ENCODE data around the gene ARHGAP31. TPM values are rescaled to one million over a fixed set of nuclear protein-coding genes. Genes with fewer than 3 reads are reported as not detected.
A peak's percentile ranks its signal among the peaks of the same experiment; 100 is the strongest.
"Not testable (repeated sequence)": the region's sequence is repeated elsewhere in the genome, so short reads cannot be mapped to it uniquely, and the experiment has no call there.

Gene ARHGAP31
- total RNA-seq, 4 donors from 2014 or later, result 40.0 to 78.9 (median 55.0) TPM

- Histone ChIP-seq H3K9me3 (no peaks in the 10 kb centered on the region), H3K36me3 (no peaks in the 10 kb centered on the region), H3K27ac (peak overlapping the region; percentile 27 to 75 (median 27)), H3K4me1 (peaks cover 55 to 56% of the 10 kb centered on the region in 2 donors), H3K27me3 (no peaks in the 10 kb centered on the region), H3K4me3 (replicated peaks in 1 of 3) (no peak overlapping the region)
- WGBS, 2 donors, result 67 to 72% methylated on average over 6 of the region's 6 CpGs
- TF ChIP-seq POLR2A (IDR thresholded peaks at IDR 0.05), result no peak
- TF ChIP-seq, protein P1, sequence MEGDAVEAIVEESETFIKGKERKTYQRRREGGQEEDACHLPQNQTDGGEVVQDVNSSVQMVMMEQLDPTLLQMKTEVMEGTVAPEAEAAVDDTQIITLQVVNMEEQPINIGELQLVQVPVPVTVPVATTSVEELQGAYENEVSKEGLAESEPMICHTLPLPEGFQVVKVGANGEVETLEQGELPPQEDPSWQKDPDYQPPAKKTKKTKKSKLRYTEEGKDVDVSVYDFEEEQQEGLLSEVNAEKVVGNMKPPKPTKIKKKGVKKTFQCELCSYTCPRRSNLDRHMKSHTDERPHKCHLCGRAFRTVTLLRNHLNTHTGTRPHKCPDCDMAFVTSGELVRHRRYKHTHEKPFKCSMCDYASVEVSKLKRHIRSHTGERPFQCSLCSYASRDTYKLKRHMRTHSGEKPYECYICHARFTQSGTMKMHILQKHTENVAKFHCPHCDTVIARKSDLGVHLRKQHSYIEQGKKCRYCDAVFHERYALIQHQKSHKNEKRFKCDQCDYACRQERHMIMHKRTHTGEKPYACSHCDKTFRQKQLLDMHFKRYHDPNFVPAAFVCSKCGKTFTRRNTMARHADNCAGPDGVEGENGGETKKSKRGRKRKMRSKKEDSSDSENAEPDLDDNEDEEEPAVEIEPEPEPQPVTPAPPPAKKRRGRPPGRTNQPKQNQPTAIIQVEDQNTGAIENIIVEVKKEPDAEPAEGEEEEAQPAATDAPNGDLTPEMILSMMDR (IDR thresholded peaks at IDR 0.05), result peak in 5 of 6 experiments; percentile 18 to 61 (median 41)
- no peak for DNase-seq
- intact Hi-C loops (cut with DNase I), result loop anchor here (10.0 kb wide), 1 partner anchor 78 kb away; no protein-coding TSS in a partner anchor
Measured at GRCh38 chr3:119352863-119353527, 58.8 kb downstream of the ARHGAP31 start.

- not testable (repeated sequence) for H3K27me3 ChIP-seq; H3K9me3 ChIP-seq; H3K36me3 ChIP-seq; H3K27ac ChIP-seq; H3K4me3 ChIP-seq (replicated peaks in 1 of 3); DNase-seq
- WGBS, 2 donors, result 94% methylated on average over 5 of the region's 5 CpGs
- peaks cover 40 to 47% of the 10 kb centered on the region in 2 donors for H3K4me1 ChIP-seq
- intact Hi-C loops (cut with DNase I), result loop anchor here (10.0 kb wide), 1 partner anchor 81 kb away; no protein-coding TSS in a partner anchor
Measured at GRCh38 chr3:119355608-119356007, 61.4 kb downstream of the ARHGAP31 start.

DNA sequence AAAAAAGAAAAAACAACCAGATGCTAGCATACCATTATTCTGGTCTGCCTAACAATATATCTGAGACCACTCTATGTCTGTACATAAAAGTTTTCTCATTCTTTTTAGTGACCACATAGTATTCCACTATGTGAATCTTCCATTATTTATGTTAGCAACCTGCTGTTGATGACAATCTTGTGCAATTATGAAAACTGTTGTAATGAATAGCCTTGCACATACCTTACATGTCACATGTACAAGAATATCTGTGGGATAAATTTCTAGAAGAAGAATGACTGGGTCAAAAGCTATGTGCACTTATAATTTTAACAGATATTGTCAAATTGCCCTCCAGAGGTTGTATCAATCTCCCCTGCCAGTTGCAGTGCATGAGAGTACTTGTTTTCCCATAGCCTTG, 62.5 kb downstream of the ARHGAP31 start:
- Histone ChIP-seq H3K27ac (peak overlapping the region in 2 of 3 donors; percentile 36 to 51), H3K9me3 (no peaks in the 10 kb centered on the region), H3K27me3 (no peaks in the 10 kb centered on the region), H3K4me1 (peaks cover 47% of the 10 kb centered on the region in 2 donors), H3K36me3 (no peaks in the 10 kb centered on the region), H3K4me3 (replicated peaks in 1 of 3) (no peak overlapping the region)
- intact Hi-C loops (cut with DNase I), result loop anchor here (10.0 kb wide), 1 partner anchor 82 kb away; no protein-coding TSS in a partner anchor
- TF ChIP-seq, protein P1 (IDR thresholded peaks at IDR 0.05), result no peak
- no peak for TF ChIP-seq POLR2A (IDR thresholded peaks at IDR 0.05)
- DNase-seq, result no peak

DNA sequence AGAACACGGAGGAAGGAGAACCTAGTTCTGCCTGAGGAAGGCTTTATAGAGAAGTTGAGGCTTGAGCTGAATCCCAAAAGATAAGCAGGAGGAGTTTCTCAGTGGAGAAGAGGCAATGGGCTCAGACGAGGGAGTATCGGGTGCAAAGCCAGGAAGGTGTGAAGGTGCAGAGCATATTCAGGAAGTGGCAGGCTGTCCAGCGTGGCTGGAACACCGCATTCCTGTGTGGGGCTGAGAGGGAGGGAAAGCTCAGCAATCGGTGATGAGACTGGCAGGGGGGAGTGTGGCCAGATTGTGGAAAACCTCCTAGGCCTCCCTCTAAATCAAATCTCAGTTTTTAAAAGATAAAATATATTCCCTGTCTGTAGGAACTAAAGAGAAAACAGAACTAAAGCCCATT, 63.0 kb downstream of the ARHGAP31 start:
- H3K27ac ChIP-seq, result peak overlapping the region in 2 of 3 donors; percentile 36 to 51
- H3K9me3 ChIP-seq, result no peaks in the 10 kb centered on the region
- TF ChIP-seq POLR2A (IDR thresholded peaks at IDR 0.05), result no peak
- TF ChIP-seq, protein P1 (IDR thresholded peaks at IDR 0.05), result no peak
- DNase-seq, result peak; percentile 71 to 84
- H3K4me3 ChIP-seq (replicated peaks in 1 of 3), result no peak overlapping the region
- H3K36me3 ChIP-seq, result no peaks in the 10 kb centered on the region
- peaks cover 46 to 47% of the 10 kb centered on the region in 2 donors for H3K4me1 ChIP-seq
- intact Hi-C loops (cut with DNase I), result loop anchor here (10.0 kb wide), 1 partner anchor 82 kb away; no protein-coding TSS in a partner anchor
- WGBS, 2 donors, result 16 to 22% methylated on average over 6 of the region's 6 CpGs
- H3K27me3 ChIP-seq, result no peaks in the 10 kb centered on the region

GRCh38 chr3:119359476-119360326, 65.5 kb downstream of the ARHGAP31 start:
- intact Hi-C loops (cut with DNase I), result loop anchor here (10.0 kb wide), 1 partner anchor 85 kb away; no protein-coding TSS in a partner anchor
- Histone ChIP-seq H3K27me3 (no peaks in the 10 kb centered on the region), H3K4me3 (replicated peaks in 1 of 3) (no peak overlapping the region), H3K4me1 (peaks cover 35 to 51% of the 10 kb centered on the region in 2 donors), H3K36me3 (no peaks in the 10 kb centered on the region), H3K9me3 (no peaks in the 10 kb centered on the region), H3K27ac (peak overlapping the region in 1 of 3 donors; percentile 24)
- 73 to 80% methylated on average over 11 of the region's 11 CpGs for WGBS, 2 donors
- TF ChIP-seq, protein P1 (IDR thresholded peaks at IDR 0.05), result no peak
- no peak for TF ChIP-seq POLR2A (IDR thresholded peaks at IDR 0.05)
- DNase-seq, result no peak
